Endothelial cell (in vitro differentiated cells): ENCODE data around the gene LANCL3. TPM values are rescaled to one million over a fixed set of nuclear protein-coding genes. Genes with fewer than 3 reads are reported as not detected.
"Not testable (repeated sequence)": the region's sequence is repeated elsewhere in the genome, so short reads cannot be mapped to it uniquely, and the experiment has no call there.

Source experiments
- DNase-seq: peaks from one replicate; pipeline ENCODE4 v3.0.0; 2021; ENCODE audit warnings: low spot score
- H3K27ac Mint-ChIP-seq: one replicate; pipeline ENCODE4 v1.8.0; 2021; ENCODE audit warnings: mixed read lengths, inconsistent platforms; ENCODE audit not compliant: unreplicated experiment
- H3K27me3 Mint-ChIP-seq: one replicate; pipeline ENCODE4 v1.8.0; 2021; ENCODE audit warnings: mild to moderate bottlenecking, moderate library complexity, mixed read lengths, inconsistent platforms; ENCODE audit not compliant: unreplicated experiment
- H3K36me3 Mint-ChIP-seq: one replicate; pipeline ENCODE4 v1.8.0; 2021; ENCODE audit warnings: mild to moderate bottlenecking, low read depth, mixed read lengths, inconsistent platforms; ENCODE audit not compliant: unreplicated experiment
- H3K4me1 Mint-ChIP-seq: one replicate; pipeline ENCODE4 v1.8.0; 2021; ENCODE audit warnings: mild to moderate bottlenecking, mixed read lengths, inconsistent platforms; ENCODE audit not compliant: unreplicated experiment
- H3K4me3 Mint-ChIP-seq: one replicate; pipeline ENCODE4 v1.8.0; 2021; ENCODE audit warnings: mild to moderate bottlenecking, mixed read lengths, inconsistent platforms; ENCODE audit not compliant: unreplicated experiment
- H3K9me3 Mint-ChIP-seq: one replicate; pipeline ENCODE4 v1.8.0; 2021; ENCODE audit warnings: mixed read lengths, inconsistent platforms; ENCODE audit not compliant: unreplicated experiment
- CTCF ChIP-seq: fragments of 200-600 bp; sonication (generic); IDR thresholded peaks from one replicate; pipeline ENCODE4 v1.5.0; 2021; ENCODE audit warnings: antibody characterized with exemption; ENCODE audit not compliant: unreplicated experiment
- total RNA-seq: library from RNA; stranded (reverse); fragmentation: NEBNext Ultra II Directional; extraction: Animal tissue kit (Norgen Biotek cat#: 25700); gene quantifications from one replicate; pipeline ENCODE4 v1.2.1, GENCODE V29; 2021; ENCODE audit not compliant: unreplicated experiment

LANCL3 gene
- total RNA-seq, 1 donor from 2014 or later = 0.46 TPM

GRCh38 chrX:37545066-37545465 is 26.4 kb upstream of the LANCL3 start:
- no peaks in the 10 kb centered on the region for H3K9me3 Mint-ChIP-seq

GRCh38 chrX:37549619-37550018 is 21.8 kb upstream of the LANCL3 start:
- H3K36me3 Mint-ChIP-seq, H3K9me3 Mint-ChIP-seq, H3K4me1 Mint-ChIP-seq, H3K4me3 Mint-ChIP-seq, H3K27ac Mint-ChIP-seq, H3K27me3 Mint-ChIP-seq, DNase-seq: not testable (repeated sequence)

More at GRCh38 chrX:37545066-37545465, 26.4 kb upstream of the LANCL3 start:
- TF ChIP-seq CTCF = no peak
- Mint-ChIP-seq H3K27me3 (no peaks in the 10 kb centered on the region), H3K4me1 (peaks cover 3% of the 10 kb centered on the region), H3K36me3 (peaks cover 3% of the 10 kb centered on the region), H3K4me3 (no peak overlapping the region), H3K27ac (no peak overlapping the region)
- no peak for DNase-seq

GRCh38 chrX:37553476-37553875 is 18.0 kb upstream of the LANCL3 start:
- DNase-seq = no peak
- H3K4me3 Mint-ChIP-seq = no peak overlapping the region
- H3K4me1 Mint-ChIP-seq = no peaks in the 10 kb centered on the region
- H3K27ac Mint-ChIP-seq = no peak overlapping the region
- no peaks in the 10 kb centered on the region for H3K27me3 Mint-ChIP-seq
- no peak for TF ChIP-seq CTCF
- H3K36me3 Mint-ChIP-seq = no peaks in the 10 kb centered on the region
- H3K9me3 Mint-ChIP-seq = no peaks in the 10 kb centered on the region

GRCh38 chrX:37565254-37565653 is 6.2 kb upstream of the LANCL3 start:
- not testable (repeated sequence) for H3K4me3 Mint-ChIP-seq, H3K27ac Mint-ChIP-seq, H3K9me3 Mint-ChIP-seq, H3K36me3 Mint-ChIP-seq, H3K4me1 Mint-ChIP-seq, H3K27me3 Mint-ChIP-seq, DNase-seq

- H3K27ac Mint-ChIP-seq, H3K4me1 Mint-ChIP-seq, H3K36me3 Mint-ChIP-seq, H3K9me3 Mint-ChIP-seq, DNase-seq, H3K27me3 Mint-ChIP-seq, H3K4me3 Mint-ChIP-seq: not testable (repeated sequence)
Observed at GRCh38 chrX:37570349-37570748, 1.1 kb upstream of the LANCL3 start.

GRCh38 chrX:37572108-37572587 is 687 bp downstream of the LANCL3 start:
- not testable (repeated sequence) for H3K4me1 Mint-ChIP-seq, H3K36me3 Mint-ChIP-seq, H3K9me3 Mint-ChIP-seq, H3K27me3 Mint-ChIP-seq, H3K27ac Mint-ChIP-seq
- peak; percentile 48 for DNase-seq
- peak overlapping the region; percentile 85 for H3K4me3 Mint-ChIP-seq

- H3K27me3 Mint-ChIP-seq, H3K9me3 Mint-ChIP-seq, H3K4me3 Mint-ChIP-seq, DNase-seq, H3K36me3 Mint-ChIP-seq, H3K4me1 Mint-ChIP-seq, H3K27ac Mint-ChIP-seq: not testable (repeated sequence)
Observed at GRCh38 chrX:37573121-37573520, 1.7 kb downstream of the LANCL3 start.

GRCh38 chrX:37578045-37578444 is 6.6 kb downstream of the LANCL3 start:
- Mint-ChIP-seq H3K36me3 (no peaks in the 10 kb centered on the region), H3K9me3 (no peaks in the 10 kb centered on the region), H3K27ac (no peak overlapping the region), H3K27me3 (no peaks in the 10 kb centered on the region), H3K4me3 (no peak overlapping the region), H3K4me1 (no peaks in the 10 kb centered on the region)
- no peak for TF ChIP-seq CTCF
- no peak for DNase-seq
